PC-9 (cell line): ENCODE data around the gene RTEL1. TPM values are rescaled to one million over a fixed set of nuclear protein-coding genes. Genes with fewer than 3 reads are reported as not detected.

Source experiments
- BruUV-seq: library from RNA; stranded (reverse); fragments of 400-500 nt; replicated peaks from 2 replicates; lab custom pipeline; 2021; lab: Mats Ljungman, UMichigan
- CTCF ChIA-PET: fragments of 300-600 bp; sonication (Branson Sonifier 250); formaldehyde crosslinking; loops from one replicate; lab custom pipeline; 2022; ENCODE audit warnings: antibody characterized with exemption; lab: Charles Lee
- POLR2A ChIA-PET: fragments of 300-600 bp; sonication (Branson Sonifier 250); formaldehyde crosslinking; loops from one replicate; lab custom pipeline; 2022; ENCODE audit warnings: antibody characterized with exemption; ENCODE audit not compliant: unreplicated experiment; lab: Charles Lee
- DNase-seq, 2 experiments: peaks; one replicate each; pipeline versions ENCODE4 v3.0.0 to v3.0.0-alpha.2; 2015 to 2022; ENCODE audit warnings: mixed read lengths in 1 of 2
- H2AFZ ChIP-seq: fragments of 200-600 bp; sonication (generic); 2 replicates; pipeline ENCODE4 v1.8.1; 2017; ENCODE audit warnings: antibody characterized with exemption
- H3F3A ChIP-seq: fragments of 200-600 bp; sonication (generic); 2 replicates; pipeline ENCODE4 v1.8.1; 2017; ENCODE audit warnings: antibody characterized with exemption, mild to moderate bottlenecking, low read depth; ENCODE audit not compliant: insufficient read depth
- H3K27ac ChIP-seq: fragments of 200-600 bp; sonication (generic); 2 replicates; pipeline ENCODE4 v1.6.1; 2016; ENCODE audit warnings: mixed run types
- H3K27me3 ChIP-seq: fragments of 200-600 bp; sonication (generic); 2 replicates; pipeline ENCODE4 v1.6.1; 2016; ENCODE audit warnings: low read depth, mixed run types; ENCODE audit not compliant: insufficient read depth
- H3K36me3 ChIP-seq: fragments of 200-600 bp; sonication (generic); 2 replicates; pipeline ENCODE4 v1.6.1; 2016; ENCODE audit warnings: low read depth, mixed run types
- H3K4me1 ChIP-seq: fragments of 200-600 bp; sonication (generic); replicated peaks from 2 replicates; pipeline ENCODE4 v1.6.1; 2016; ENCODE audit warnings: mixed run types; ENCODE audit not compliant: insufficient read depth
- H3K4me2 ChIP-seq: fragments of 200-600 bp; sonication (generic); 2 replicates; pipeline ENCODE4 v1.6.1; 2017; ENCODE audit warnings: mixed run types
- H3K4me3 ChIP-seq: fragments of 200-600 bp; sonication (generic); 2 replicates; pipeline ENCODE4 v1.6.1; 2016; ENCODE audit warnings: mixed run types
- H3K79me2 ChIP-seq: fragments of 200-600 bp; sonication (generic); 2 replicates; pipeline ENCODE4 v1.6.1; 2017; ENCODE audit warnings: low read depth, mixed run types
- H3K9me2 ChIP-seq: fragments of 200-600 bp; sonication (generic); 2 replicates; pipeline ENCODE4 v1.8.1; 2017; ENCODE audit warnings: mild to moderate bottlenecking; ENCODE audit not compliant: insufficient read depth
- H3K9me3 ChIP-seq: fragments of 200-600 bp; sonication (generic); 2 replicates; pipeline ENCODE4 v1.8.1; 2016; ENCODE audit warnings: low read depth; ENCODE audit not compliant: insufficient read depth
- H4K20me1 ChIP-seq: fragments of 200-600 bp; sonication (generic); 2 replicates; pipeline ENCODE4 v1.8.1; 2017; ENCODE audit not compliant: insufficient read depth
- EZH2 ChIP-seq: fragments of 200-600 bp; sonication (generic); IDR thresholded peaks from 2 replicates; pipeline ENCODE4 v1.8.0; 2017; ENCODE audit warnings: antibody characterized with exemption, low read depth
- intact Hi-C: fragments of 100-400 bp; cut with micrococcal nuclease; formaldehyde crosslinking; loops from one replicate; pipeline ENCODE4 v1.10.0; 2022; ENCODE audit not compliant: unreplicated experiment
- total RNA-seq: library from RNA; stranded (reverse); gene quantifications from 2 replicates; pipeline ENCODE4 v1.2.3, GENCODE V29; 2021
- TF ChIP-seq, protein P1 (sequence below): fragments of 200-600 bp; sonication (generic); conservative IDR thresholded peaks from 2 replicates; pipeline ENCODE4 v1.6.1; 2017; ENCODE audit warnings: mixed run types, antibody characterized with exemption, mild to moderate bottlenecking, moderate library complexity

Gene RTEL1
- total RNA-seq, 1 experiment from 2014 or later: 36.0 TPM

DNA sequence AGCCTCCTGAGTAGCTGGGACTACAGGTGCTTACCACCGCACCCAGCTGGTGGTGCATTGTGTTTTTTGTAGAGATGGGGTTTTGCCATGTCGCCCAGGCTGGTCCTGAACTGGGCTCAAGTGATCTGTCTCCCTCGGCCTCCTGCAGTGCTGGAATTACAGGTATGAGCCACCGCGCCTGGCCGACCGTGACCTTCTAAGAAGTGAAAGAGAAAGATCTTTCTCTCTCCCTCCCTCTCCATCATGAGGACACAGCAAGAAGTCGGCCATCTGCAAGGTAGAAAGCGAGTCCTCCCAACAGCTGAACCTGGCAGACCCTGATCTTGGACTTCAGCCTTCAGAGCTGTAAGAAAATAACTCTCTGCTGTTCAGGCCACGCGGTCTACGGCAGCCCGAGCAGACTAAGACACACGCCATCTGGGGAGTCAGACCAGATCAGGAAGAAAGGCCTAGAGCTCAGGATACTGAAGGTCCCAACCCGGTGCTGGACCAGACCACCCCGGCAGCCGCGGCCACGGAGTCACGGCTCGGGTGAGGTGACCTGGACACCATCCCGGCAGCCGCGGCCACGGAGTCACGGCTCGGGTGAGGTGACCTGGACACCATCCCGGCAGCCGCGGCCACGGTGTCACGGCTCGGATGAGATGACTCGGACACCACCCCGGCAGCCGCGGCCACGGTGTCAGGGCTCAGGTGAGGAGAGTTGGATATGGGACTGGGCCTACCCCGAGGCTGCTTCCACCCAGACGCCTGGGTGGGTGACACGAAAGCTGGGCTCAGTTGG, 40.8 kb upstream of the RTEL1 start:
- Histone ChIP-seq H4K20me1 (peaks cover 21% of the 10 kb centered on the region), H3K27me3 (no peaks in the 10 kb centered on the region), H3K9me2 (no peaks in the 10 kb centered on the region), H3K4me2 (no peak overlapping the region), H3F3A (no peaks in the 10 kb centered on the region; the same call in 1 of the 2 replicates), H3K9me3 (no peaks in the 10 kb centered on the region), H3K27ac (no peak overlapping the region), H3K79me2 (peaks cover 45% of the 10 kb centered on the region), H2AFZ (no peak overlapping the region), H3K36me3 (peaks cover 9% of the 10 kb centered on the region; the same call in 1 of the 2 replicates), H3K4me1 (no peaks in the 10 kb centered on the region), H3K4me3 (no peak overlapping the region)
- DNase-seq: no peak
- POLR2A ChIA-PET: interaction anchor here (0.6 kb wide), 1 partner anchor 43 kb away, joined by 3 read pairs; the partner anchor contains the start of gene HELZ2
- intact Hi-C loops: no loop called here
- CTCF ChIA-PET: no interaction called here
- BruUV-seq: no TSS peak
- TF ChIP-seq, protein P1, sequence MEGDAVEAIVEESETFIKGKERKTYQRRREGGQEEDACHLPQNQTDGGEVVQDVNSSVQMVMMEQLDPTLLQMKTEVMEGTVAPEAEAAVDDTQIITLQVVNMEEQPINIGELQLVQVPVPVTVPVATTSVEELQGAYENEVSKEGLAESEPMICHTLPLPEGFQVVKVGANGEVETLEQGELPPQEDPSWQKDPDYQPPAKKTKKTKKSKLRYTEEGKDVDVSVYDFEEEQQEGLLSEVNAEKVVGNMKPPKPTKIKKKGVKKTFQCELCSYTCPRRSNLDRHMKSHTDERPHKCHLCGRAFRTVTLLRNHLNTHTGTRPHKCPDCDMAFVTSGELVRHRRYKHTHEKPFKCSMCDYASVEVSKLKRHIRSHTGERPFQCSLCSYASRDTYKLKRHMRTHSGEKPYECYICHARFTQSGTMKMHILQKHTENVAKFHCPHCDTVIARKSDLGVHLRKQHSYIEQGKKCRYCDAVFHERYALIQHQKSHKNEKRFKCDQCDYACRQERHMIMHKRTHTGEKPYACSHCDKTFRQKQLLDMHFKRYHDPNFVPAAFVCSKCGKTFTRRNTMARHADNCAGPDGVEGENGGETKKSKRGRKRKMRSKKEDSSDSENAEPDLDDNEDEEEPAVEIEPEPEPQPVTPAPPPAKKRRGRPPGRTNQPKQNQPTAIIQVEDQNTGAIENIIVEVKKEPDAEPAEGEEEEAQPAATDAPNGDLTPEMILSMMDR: no peak
- TF ChIP-seq EZH2: no peak

DNA sequence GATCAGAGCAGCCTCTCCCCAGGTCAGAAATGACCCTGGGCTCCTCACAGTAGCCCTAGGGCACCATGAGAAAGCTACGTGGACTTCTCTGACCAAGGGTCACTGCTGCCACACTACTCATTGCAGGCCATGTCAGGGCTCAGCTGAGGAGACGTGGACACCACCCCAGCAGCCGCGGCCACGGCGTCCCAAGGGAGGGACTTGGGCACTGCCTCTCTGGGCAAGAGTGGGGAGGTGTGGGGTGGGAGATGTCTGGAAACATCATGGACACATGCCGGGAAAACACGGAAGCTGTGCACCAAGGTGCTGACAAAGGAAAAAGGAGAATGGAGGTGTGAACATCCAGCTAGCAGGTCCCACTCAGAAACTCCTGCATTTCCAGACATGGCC, 40.2 kb upstream of the RTEL1 start:
- CTCF ChIA-PET: no interaction called here
- BruUV-seq: no TSS peak
- H3K9me3 ChIP-seq: no peaks in the 10 kb centered on the region
- intact Hi-C loops: no loop called here
- H3K4me1 ChIP-seq: no peaks in the 10 kb centered on the region
- H3K9me2 ChIP-seq: no peaks in the 10 kb centered on the region
- DNase-seq: no peak
- no peak for TF ChIP-seq EZH2
- TF ChIP-seq, protein P1: no peak
- H4K20me1 ChIP-seq: peaks cover 18% of the 10 kb centered on the region
- H3K79me2 ChIP-seq: peaks cover 45% of the 10 kb centered on the region
- H3K4me2 ChIP-seq: no peak overlapping the region
- POLR2A ChIA-PET: interaction anchor here (0.6 to 0.7 kb wide), 2 partner anchors 44 to 99 kb away, joined by 3 read pairs; partner anchors contain the start of gene HELZ2
- H3F3A ChIP-seq: no peaks in the 10 kb centered on the region; the same call in 1 of the 2 replicates
- H3K36me3 ChIP-seq: peaks cover 9% of the 10 kb centered on the region; the same call in 1 of the 2 replicates
- H2AFZ ChIP-seq: no peak overlapping the region
- no peak overlapping the region for H3K4me3 ChIP-seq
- H3K27me3 ChIP-seq: no peaks in the 10 kb centered on the region
- H3K27ac ChIP-seq: no peak overlapping the region

DNA sequence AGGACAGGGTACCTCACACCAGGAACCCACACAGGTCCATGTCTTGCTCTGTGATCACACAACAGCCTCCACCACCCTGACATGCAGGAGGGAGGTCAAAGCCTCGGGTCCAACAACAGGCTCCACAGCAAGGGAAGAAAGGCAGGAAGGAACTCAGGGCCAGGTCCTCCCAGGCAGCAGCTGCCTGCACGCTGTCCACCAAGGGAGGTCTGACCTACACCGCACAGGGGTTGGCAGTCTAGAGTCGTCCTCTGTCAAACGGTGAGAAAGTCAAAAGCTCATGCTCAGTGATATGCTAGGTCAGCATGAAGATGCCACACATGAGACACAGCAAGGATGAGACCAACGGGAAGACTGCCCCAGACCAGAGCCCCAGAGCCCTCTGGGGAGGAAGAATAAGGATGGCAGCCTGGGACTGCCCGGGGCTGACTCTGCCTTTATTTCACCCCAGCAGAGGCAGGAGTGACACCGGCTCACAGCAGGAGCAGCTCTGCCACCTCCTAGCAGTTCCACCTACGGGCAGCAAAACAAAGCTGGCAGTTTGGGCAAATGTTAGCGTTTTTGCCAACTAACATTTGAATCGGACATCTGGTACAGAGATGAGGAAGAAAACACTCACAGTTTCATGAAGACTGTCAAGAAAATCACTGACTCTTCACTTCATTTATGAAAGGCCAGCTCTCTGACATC, 39.7 kb upstream of the RTEL1 start:
- POLR2A ChIA-PET: interaction anchor here (0.6 to 0.7 kb wide), 2 partner anchors 45 to 98 kb away, joined by 3 read pairs; partner anchors contain the start of gene HELZ2
- H3K79me2 ChIP-seq: peaks cover 45% of the 10 kb centered on the region

More for the DNA sequence above, 39.7 kb upstream of the RTEL1 start:
- DNase-seq: no peak
- H3K36me3 ChIP-seq: peaks cover 9% of the 10 kb centered on the region; the same call in 1 of the 2 replicates
- H3K9me3 ChIP-seq: no peaks in the 10 kb centered on the region
- no peaks in the 10 kb centered on the region for H3K4me1 ChIP-seq
- H3F3A ChIP-seq: no peaks in the 10 kb centered on the region; the same call in 1 of the 2 replicates
- no TSS peak for BruUV-seq
- H3K4me3 ChIP-seq: no peak overlapping the region
- no peak for TF ChIP-seq EZH2
- TF ChIP-seq, protein P1: no peak
- H4K20me1 ChIP-seq: peaks cover 18% of the 10 kb centered on the region
- H2AFZ ChIP-seq: no peak overlapping the region
- no peaks in the 10 kb centered on the region for H3K9me2 ChIP-seq
- no peak overlapping the region for H3K27ac ChIP-seq
- H3K4me2 ChIP-seq: no peak overlapping the region
- CTCF ChIA-PET: no interaction called here
- intact Hi-C loops: no loop called here
- no peaks in the 10 kb centered on the region for H3K27me3 ChIP-seq
